ENCODE data around the gene HOMER2.

Gene HOMER2

DNA sequence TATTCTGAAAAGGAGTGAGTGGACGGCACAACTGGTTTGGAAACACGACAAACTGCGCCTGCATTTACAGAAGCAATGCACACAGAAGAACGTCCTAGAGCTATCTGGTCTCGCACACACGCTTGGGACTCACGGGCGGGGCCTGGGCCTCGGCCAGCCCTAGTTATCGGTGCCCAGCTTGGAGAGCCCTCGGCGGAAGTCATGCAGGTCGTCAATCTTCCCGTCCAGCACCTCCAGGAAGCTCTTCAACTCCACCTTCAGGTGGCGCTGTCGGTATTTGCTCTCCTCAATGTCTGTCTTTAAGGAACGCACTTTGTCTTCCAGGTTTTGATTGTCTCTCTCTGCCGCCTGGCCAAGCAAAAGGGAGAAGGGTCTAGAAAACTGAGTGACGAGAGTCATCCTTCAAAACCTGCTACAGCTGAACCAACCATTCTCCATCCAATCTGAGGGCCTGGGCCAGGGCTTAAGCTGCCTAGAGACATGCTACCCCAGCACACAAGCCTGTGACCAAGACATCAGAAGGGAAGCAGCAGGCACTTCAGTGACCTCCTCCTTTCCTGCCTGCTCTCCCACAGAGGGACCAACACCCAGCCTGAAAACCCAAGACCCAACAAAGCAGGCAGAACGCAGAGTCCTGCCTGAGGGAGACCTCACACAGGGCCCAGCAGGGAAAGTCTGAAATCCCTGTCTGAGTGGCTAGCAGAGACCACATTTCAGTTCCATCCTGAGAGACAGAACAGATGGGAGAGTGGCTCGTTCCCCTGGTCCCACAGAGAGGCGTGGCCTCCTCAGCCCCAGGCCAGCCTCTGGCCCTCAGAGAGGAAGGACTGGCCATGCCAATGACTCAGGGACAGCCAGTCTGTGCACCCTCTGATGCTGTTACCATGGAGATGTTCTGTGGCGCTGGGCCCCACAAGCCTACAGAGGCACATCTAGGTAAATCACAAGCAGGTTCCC lies 102.7 kb downstream of the HOMER2 start:
- Histone ChIP-seq H3K27ac (ENCODE audit: extremely low read depth, low read depth, low read length) (no peak overlapping the region), H3K36me3 (ENCODE audit: control insufficient read depth in 2 of 2, insufficient read depth in 1 of 2, low read length in 2 of 2) (peaks cover 5 to 59% of the 10 kb centered on the region in 2 experiments; a peak in 1 of 3 replicates), H3K4me3 (ENCODE audit: low read depth, low read length) (no peak overlapping the region), H3K4me1 (ENCODE audit: control insufficient read depth, insufficient read depth, low read length) (0 out of 2 replicates have a peak, but pooled peaks cover 3% of the 10 kb centered on the region), H3K9me3 (ENCODE audit: control insufficient read depth, insufficient read depth, low read depth, low read length) (no peaks in the 10 kb centered on the region)
- CTCF ChIA-PET: interaction anchor here (0.6 to 5.0 kb wide), 41 partner anchors 9 to 761 kb away, joined by 3 to 54 read pairs (median 4); partner anchors contain the start of gene RAMAC
- POLR2A ChIA-PET: interaction anchor here (0.7 to 2.3 kb wide), 6 partner anchors 100 to 217 kb away, joined by 3 to 5 read pairs (median 3); partner anchors contain the start of genes BTBD1, C15orf40 and RAMAC
- TF ChIP-seq ZNF514 (tag by site-specific recombination; IDR thresholded peaks at IDR 0.05) (no peak), ZNF792 (tag by site-specific recombination; IDR thresholded peaks at IDR 0.05) (no peak), ZNF548 (tag by site-specific recombination; IDR thresholded peaks at IDR 0.05) (no peak), ZNF354C (tag by site-specific recombination; IDR thresholded peaks at IDR 0.05; ENCODE audit: borderline replicate concordance, low read depth) (no peak), FEZF1 (tag by site-specific recombination; IDR thresholded peaks at IDR 0.05) (no peak), ZNF121 (tag by site-specific recombination; IDR thresholded peaks at IDR 0.05) (no peak), ZNF654 (tag by site-specific recombination; IDR thresholded peaks at IDR 0.05; ENCODE audit: low read depth) (peak; percentile 79), BCL11A (tag by site-specific recombination; IDR thresholded peaks at IDR 0.05; ENCODE audit: low read depth) (no peak), ZNF16 (tag by site-specific recombination; IDR thresholded peaks at IDR 0.05; ENCODE audit: low read depth) (no peak), ZIC2 (tag by site-specific recombination; IDR thresholded peaks at IDR 0.05) (peak; percentile 64; the same call in 1 of the 2 replicates), ZNF274 (IDR thresholded peaks at IDR 0.05; ENCODE audit: low read length) (no peak), ZNF274 (tag by site-specific recombination; IDR thresholded peaks at IDR 0.05; ENCODE audit: borderline replicate concordance) (no peak), HOXC10 (CRISPR knock-in tag; IDR thresholded peaks at IDR 0.05) (no peak), ZNF221 (tag by site-specific recombination; IDR thresholded peaks at IDR 0.05; ENCODE audit: borderline replicate concordance) (no peak), ZNF211 (tag by site-specific recombination; IDR thresholded peaks at IDR 0.05; ENCODE audit: low read depth) (no peak), ZNF433 (tag by site-specific recombination; IDR thresholded peaks at IDR 0.05; ENCODE audit: low read depth) (no peak), ZNF747 (tag by site-specific recombination; IDR thresholded peaks at IDR 0.05) (no peak), YY2 (tag by site-specific recombination; IDR thresholded peaks at IDR 0.05) (no peak), ZBTB20 (tag by site-specific recombination; IDR thresholded peaks at IDR 0.05) (no peak), ZNF48 (tag by site-specific recombination; IDR thresholded peaks at IDR 0.05) (no peak), ZNF658 (tag by site-specific recombination; IDR thresholded peaks at IDR 0.05) (no peak)
- TF ChIP-seq, protein P1, sequence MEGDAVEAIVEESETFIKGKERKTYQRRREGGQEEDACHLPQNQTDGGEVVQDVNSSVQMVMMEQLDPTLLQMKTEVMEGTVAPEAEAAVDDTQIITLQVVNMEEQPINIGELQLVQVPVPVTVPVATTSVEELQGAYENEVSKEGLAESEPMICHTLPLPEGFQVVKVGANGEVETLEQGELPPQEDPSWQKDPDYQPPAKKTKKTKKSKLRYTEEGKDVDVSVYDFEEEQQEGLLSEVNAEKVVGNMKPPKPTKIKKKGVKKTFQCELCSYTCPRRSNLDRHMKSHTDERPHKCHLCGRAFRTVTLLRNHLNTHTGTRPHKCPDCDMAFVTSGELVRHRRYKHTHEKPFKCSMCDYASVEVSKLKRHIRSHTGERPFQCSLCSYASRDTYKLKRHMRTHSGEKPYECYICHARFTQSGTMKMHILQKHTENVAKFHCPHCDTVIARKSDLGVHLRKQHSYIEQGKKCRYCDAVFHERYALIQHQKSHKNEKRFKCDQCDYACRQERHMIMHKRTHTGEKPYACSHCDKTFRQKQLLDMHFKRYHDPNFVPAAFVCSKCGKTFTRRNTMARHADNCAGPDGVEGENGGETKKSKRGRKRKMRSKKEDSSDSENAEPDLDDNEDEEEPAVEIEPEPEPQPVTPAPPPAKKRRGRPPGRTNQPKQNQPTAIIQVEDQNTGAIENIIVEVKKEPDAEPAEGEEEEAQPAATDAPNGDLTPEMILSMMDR (tag by site-specific recombination; IDR thresholded peaks at IDR 0.05): peak; percentile 69
- TF ChIP-seq, protein P2, sequence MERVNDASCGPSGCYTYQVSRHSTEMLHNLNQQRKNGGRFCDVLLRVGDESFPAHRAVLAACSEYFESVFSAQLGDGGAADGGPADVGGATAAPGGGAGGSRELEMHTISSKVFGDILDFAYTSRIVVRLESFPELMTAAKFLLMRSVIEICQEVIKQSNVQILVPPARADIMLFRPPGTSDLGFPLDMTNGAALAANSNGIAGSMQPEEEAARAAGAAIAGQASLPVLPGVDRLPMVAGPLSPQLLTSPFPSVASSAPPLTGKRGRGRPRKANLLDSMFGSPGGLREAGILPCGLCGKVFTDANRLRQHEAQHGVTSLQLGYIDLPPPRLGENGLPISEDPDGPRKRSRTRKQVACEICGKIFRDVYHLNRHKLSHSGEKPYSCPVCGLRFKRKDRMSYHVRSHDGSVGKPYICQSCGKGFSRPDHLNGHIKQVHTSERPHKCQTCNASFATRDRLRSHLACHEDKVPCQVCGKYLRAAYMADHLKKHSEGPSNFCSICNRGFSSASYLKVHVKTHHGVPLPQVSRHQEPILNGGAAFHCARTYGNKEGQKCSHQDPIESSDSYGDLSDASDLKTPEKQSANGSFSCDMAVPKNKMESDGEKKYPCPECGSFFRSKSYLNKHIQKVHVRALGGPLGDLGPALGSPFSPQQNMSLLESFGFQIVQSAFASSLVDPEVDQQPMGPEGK (tag by site-specific recombination; IDR thresholded peaks at IDR 0.05): no peak
- TF ChIP-seq, protein P3, sequence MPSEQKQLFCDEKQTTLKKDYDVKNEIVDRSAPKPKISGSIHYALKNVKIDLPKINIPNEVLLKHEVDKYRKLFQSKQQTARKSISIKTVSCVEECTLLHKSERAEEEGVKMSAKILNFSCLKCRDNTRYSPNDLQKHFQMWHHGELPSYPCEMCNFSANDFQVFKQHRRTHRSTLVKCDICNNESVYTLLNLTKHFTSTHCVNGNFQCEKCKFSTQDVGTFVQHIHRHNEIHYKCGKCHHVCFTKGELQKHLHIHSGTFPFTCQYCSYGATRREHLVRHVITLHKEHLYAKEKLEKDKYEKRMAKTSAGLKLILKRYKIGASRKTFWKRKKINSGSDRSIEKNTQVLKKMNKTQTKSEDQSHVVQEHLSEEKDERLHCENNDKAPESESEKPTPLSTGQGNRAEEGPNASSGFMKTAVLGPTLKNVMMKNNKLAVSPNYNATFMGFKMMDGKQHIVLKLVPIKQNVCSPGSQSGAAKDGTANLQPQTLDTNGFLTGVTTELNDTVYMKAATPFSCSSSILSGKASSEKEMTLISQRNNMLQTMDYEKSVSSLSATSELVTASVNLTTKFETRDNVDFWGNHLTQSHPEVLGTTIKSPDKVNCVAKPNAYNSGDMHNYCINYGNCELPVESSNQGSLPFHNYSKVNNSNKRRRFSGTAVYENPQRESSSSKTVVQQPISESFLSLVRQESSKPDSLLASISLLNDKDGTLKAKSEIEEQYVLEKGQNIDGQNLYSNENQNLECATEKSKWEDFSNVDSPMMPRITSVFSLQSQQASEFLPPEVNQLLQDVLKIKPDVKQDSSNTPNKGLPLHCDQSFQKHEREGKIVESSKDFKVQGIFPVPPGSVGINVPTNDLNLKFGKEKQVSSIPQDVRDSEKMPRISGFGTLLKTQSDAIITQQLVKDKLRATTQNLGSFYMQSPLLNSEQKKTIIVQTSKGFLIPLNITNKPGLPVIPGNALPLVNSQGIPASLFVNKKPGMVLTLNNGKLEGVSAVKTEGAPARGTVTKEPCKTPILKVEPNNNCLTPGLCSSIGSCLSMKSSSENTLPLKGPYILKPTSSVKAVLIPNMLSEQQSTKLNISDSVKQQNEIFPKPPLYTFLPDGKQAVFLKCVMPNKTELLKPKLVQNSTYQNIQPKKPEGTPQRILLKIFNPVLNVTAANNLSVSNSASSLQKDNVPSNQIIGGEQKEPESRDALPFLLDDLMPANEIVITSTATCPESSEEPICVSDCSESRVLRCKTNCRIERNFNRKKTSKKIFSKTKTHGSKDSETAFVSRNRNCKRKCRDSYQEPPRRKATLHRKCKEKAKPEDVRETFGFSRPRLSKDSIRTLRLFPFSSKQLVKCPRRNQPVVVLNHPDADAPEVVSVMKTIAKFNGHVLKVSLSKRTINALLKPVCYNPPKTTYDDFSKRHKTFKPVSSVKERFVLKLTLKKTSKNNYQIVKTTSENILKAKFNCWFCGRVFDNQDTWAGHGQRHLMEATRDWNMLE (tag by site-specific recombination; conservative IDR thresholded peaks at IDR 0.05; ENCODE audit: low read depth): no peak
- TF ChIP-seq, protein P4, sequence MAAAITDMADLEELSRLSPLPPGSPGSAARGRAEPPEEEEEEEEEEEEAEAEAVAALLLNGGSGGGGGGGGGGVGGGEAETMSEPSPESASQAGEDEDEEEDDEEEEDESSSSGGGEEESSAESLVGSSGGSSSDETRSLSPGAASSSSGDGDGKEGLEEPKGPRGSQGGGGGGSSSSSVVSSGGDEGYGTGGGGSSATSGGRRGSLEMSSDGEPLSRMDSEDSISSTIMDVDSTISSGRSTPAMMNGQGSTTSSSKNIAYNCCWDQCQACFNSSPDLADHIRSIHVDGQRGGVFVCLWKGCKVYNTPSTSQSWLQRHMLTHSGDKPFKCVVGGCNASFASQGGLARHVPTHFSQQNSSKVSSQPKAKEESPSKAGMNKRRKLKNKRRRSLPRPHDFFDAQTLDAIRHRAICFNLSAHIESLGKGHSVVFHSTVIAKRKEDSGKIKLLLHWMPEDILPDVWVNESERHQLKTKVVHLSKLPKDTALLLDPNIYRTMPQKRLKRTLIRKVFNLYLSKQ (tag by site-specific recombination; IDR thresholded peaks at IDR 0.05; ENCODE audit: borderline replicate concordance): no peak

All from HEK293 (cell line).